Natural killer cell treated with Interleukin-12 subunit alpha and Interleukin-12 subunit beta and Interleukin-15 and Interleukin-18, amount 100 ng/mL, for 72 hours (primary cell): ENCODE results near the gene CDH24. TPM values are rescaled to one million over a fixed set of nuclear protein-coding genes. Genes with fewer than 3 reads are reported as not detected.

Experiments used
- ATAC-seq, 2 donors: fragments of 150-1000 bp; cut with Tn5 transposase in 1 of 2; sonication (Bioruptor Pico), chemical (Tn5 transposase) in 1 of 2; 2 replicates each; pipeline ENCODE4 v1.10.0; 2021
- DNase-seq: peaks from one replicate; pipeline ENCODE4 v3.0.0; 2022; ENCODE audit warnings: low spot score
- H3K27ac Mint-ChIP-seq, 2 donors: 1 replicate in 1 of 2; 2 replicates in 1 of 2; pipeline ENCODE4 v1.8.0; 2022; ENCODE audit warnings: mixed read lengths in 2 of 2, mild to moderate bottlenecking in 1 of 2, moderate library complexity in 1 of 2
- H3K27me3 Mint-ChIP-seq, 2 donors: 1 replicate in 1 of 2; 2 replicates in 1 of 2; pipeline ENCODE4 v1.8.0; 2022; ENCODE audit warnings: mixed read lengths in 2 of 2
- H3K36me3 Mint-ChIP-seq: one replicate; pipeline ENCODE4 v1.8.0; 2022; ENCODE audit warnings: mixed read lengths
- H3K4me1 Mint-ChIP-seq, 2 donors: 1 replicate in 1 of 2; 2 replicates in 1 of 2; pipeline ENCODE4 v1.8.0; 2022; ENCODE audit warnings: low read depth in 2 of 2, mixed read lengths in 2 of 2, mild to moderate bottlenecking in 1 of 2
- H3K4me3 Mint-ChIP-seq: one replicate; pipeline ENCODE4 v1.8.0; 2022; ENCODE audit warnings: mixed read lengths
- H3K9me3 Mint-ChIP-seq: 2 replicates; pipeline ENCODE4 v1.8.0; 2022; ENCODE audit warnings: mixed read lengths
- total RNA-seq, 2 donors: library from RNA; stranded (reverse); gene quantifications; one replicate each; pipeline ENCODE4 v1.2.3, GENCODE V29; 2022

CDH24 gene, protein sequence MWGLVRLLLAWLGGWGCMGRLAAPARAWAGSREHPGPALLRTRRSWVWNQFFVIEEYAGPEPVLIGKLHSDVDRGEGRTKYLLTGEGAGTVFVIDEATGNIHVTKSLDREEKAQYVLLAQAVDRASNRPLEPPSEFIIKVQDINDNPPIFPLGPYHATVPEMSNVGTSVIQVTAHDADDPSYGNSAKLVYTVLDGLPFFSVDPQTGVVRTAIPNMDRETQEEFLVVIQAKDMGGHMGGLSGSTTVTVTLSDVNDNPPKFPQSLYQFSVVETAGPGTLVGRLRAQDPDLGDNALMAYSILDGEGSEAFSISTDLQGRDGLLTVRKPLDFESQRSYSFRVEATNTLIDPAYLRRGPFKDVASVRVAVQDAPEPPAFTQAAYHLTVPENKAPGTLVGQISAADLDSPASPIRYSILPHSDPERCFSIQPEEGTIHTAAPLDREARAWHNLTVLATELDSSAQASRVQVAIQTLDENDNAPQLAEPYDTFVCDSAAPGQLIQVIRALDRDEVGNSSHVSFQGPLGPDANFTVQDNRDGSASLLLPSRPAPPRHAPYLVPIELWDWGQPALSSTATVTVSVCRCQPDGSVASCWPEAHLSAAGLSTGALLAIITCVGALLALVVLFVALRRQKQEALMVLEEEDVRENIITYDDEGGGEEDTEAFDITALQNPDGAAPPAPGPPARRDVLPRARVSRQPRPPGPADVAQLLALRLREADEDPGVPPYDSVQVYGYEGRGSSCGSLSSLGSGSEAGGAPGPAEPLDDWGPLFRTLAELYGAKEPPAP
- 1 to 10 TPM in 1 of 2 donors, under 1 TPM in 1; 0.73 to 1.0 TPM for total RNA-seq

DNA sequence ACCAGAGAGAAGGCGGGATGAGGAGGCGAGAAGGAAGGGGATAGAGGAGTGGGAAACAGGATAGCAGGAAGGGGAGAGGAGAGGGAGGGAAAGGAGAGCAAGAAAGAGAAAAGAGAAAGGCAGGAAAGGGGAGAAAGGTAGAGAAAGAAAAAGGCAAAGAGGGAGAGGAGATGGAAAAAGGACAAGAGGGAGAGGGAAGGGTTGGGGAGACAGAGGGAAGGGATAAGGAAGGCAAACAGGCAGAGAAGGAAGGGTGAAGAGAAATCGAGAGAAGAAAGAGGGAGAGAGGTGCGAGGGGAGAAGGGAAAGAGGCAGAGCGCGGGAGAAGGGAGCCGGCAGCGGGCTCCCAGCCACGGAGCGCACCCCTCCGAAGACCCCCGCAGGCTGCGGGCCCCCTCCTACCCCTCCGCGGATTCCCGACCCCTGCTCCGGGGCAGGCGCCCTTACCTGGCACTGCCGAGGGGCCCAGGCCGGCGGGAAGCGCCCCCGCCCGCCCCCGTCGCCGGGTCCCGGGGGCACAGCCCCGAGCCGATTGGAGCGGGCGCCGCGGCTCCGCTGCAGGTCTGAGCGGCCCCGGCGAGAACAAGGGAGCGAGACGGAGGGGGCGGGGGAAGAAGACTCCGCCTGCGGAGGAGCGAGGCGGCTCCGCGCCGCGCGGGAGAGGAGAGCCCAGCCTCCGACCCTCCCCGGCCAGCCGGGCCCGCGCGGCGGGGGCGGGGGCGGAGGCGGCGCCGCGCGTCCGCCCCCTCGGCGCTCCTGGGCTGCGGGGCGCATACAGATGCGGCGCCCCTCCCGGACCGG is at the start of gene CDH24:
Gene CDH24 (minus strand): TSS at position 565 of the 801 bp plus-strand sequence. CDS start 1,787 bp downstream, outside the sequence.
- H3K27ac Mint-ChIP-seq, result peak within 1 kb of the TSS; percentile 42 to 63
- DNase-seq (peak; percentile 83), ATAC-seq (peak; percentile 87 to 88)
- H3K4me3 Mint-ChIP-seq, result peak within 1 kb of the TSS; percentile 88
- H3K36me3 Mint-ChIP-seq, result peaks cover 6% of the 10 kb centered on the region
- H3K9me3 Mint-ChIP-seq, result no peaks in the 10 kb centered on the region
- H3K4me1 Mint-ChIP-seq, result peaks cover 23 to 24% of the 10 kb centered on the region in 2 donors
- peaks cover 4 to 7% of the 10 kb centered on the region in 2 donors for H3K27me3 Mint-ChIP-seq

DNA sequence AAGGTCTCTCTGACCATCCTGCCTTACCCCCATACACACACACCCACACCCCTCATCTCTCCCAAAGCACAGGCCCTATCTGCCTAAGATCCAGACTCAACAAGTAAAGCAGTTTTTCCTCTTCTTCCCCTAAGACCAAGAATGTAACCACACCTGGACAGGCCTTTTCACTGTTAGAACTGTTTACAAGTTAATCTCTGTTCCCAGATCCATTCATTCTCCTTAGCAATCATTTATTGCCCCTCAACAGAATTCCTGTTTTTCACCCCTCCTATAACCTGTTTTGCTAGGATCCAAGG is 49.4 kb upstream of the CDH24 start:
- Mint-ChIP-seq H3K27me3 (peaks cover 0 to 2% of the 10 kb centered on the region in 2 donors), H3K4me3 (no peak overlapping the region), H3K36me3 (no peaks in the 10 kb centered on the region), H3K27ac (no peak overlapping the region), H3K9me3 (no peaks in the 10 kb centered on the region), H3K4me1 (no peaks in the 10 kb centered on the region)
- ATAC-seq (no peak), DNase-seq (no peak)

GRCh38 chr14:23105348-23105824 is 48.1 kb upstream of the CDH24 start:
- ATAC-seq, result no peak
- Mint-ChIP-seq H3K36me3 (no peaks in the 10 kb centered on the region), H3K4me3 (no peak overlapping the region), H3K4me1 (no peaks in the 10 kb centered on the region), H3K27ac (no peak overlapping the region), H3K9me3 (no peaks in the 10 kb centered on the region), H3K27me3 (peaks cover 0 to 2% of the 10 kb centered on the region in 2 donors)
- DNase-seq, result no peak

- DNase-seq (no peak), ATAC-seq (peak in 1 of 2 donors; percentile 36)
- Mint-ChIP-seq H3K4me3 (no peak within 1 kb of the TSS), H3K27ac (no peak within 1 kb of the TSS), H3K36me3 (no peaks in the 10 kb centered on the region), H3K27me3 (peaks cover 0 to 2% of the 10 kb centered on the region in 2 donors), H3K4me1 (peaks cover 0 to under 1% of the 10 kb centered on the region in 2 donors), H3K9me3 (no peaks in the 10 kb centered on the region)
These were observed 47.4 kb upstream of the CDH24 start, which contains the start of gene CIROP for GRCh38 chr14:23104591-23105347. TSS of gene CIROP (minus strand) at chr14:23104989. CDS start at chr14:23104920, 69 bp downstream.

- H3K4me1 Mint-ChIP-seq, result peaks cover 0 to 3% of the 10 kb centered on the region in 2 donors
- ATAC-seq, result no peak
- H3K27me3 Mint-ChIP-seq, result peaks cover 0 to 2% of the 10 kb centered on the region in 2 donors
- H3K36me3 Mint-ChIP-seq, result no peaks in the 10 kb centered on the region
- H3K27ac Mint-ChIP-seq, result no peak overlapping the region
- no peaks in the 10 kb centered on the region for H3K9me3 Mint-ChIP-seq
- no peak overlapping the region for H3K4me3 Mint-ChIP-seq
- no peak for DNase-seq
These were observed 46.8 kb upstream of the CDH24 start for GRCh38 chr14:23104070-23104590.

DNA sequence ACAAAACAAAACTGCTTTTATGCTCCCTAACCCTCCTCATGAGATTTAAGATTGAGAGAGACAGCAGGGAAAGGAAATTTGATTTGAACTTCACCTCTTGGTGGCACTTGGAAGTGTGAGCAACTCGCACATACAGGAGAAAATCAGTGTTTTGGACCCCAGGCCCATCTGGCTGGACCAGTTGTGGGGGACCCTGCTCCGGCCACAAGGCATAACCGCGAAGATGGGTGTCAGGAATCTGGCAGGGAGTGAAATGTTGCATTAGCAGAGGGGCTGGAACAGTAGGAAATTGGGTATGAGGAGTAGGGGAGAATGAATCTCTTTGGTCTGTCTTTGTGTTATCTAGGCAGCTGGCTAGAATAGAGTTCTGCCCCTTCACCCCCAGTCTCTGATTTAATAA is 46.3 kb upstream of the CDH24 start:
- peaks cover 0 to 2% of the 10 kb centered on the region in 2 donors for H3K27me3 Mint-ChIP-seq
- ATAC-seq (no peak), DNase-seq (no peak)
- H3K27ac Mint-ChIP-seq, result no peak overlapping the region
- H3K36me3 Mint-ChIP-seq, result no peaks in the 10 kb centered on the region
- H3K4me1 Mint-ChIP-seq, result peaks cover 0 to 3% of the 10 kb centered on the region in 2 donors
- no peak overlapping the region for H3K4me3 Mint-ChIP-seq
- no peaks in the 10 kb centered on the region for H3K9me3 Mint-ChIP-seq

GRCh38 chr14:23102801-23103200 is 45.5 kb upstream of the CDH24 start:
- Mint-ChIP-seq H3K4me3 (no peak overlapping the region), H3K9me3 (no peaks in the 10 kb centered on the region), H3K27ac (no peak overlapping the region), H3K4me1 (peaks cover under 1 to 4% of the 10 kb centered on the region in 2 donors), H3K36me3 (no peaks in the 10 kb centered on the region), H3K27me3 (peaks cover 0 to 2% of the 10 kb centered on the region in 2 donors)
- DNase-seq (no peak), ATAC-seq (peak in 1 of 2 donors; percentile 38)

- peaks cover 7 to 11% of the 10 kb centered on the region in 2 donors for H3K4me1 Mint-ChIP-seq
- H3K4me3 Mint-ChIP-seq, result no peak overlapping the region
- no peak overlapping the region for H3K27ac Mint-ChIP-seq
- peaks cover 0 to 2% of the 10 kb centered on the region in 2 donors for H3K27me3 Mint-ChIP-seq
- ATAC-seq, result no peak
- no peaks in the 10 kb centered on the region for H3K9me3 Mint-ChIP-seq
- DNase-seq, result no peak
- H3K36me3 Mint-ChIP-seq, result no peaks in the 10 kb centered on the region
These were observed 44.8 kb upstream of the CDH24 start for GRCh38 chr14:23101986-23102625.

DNA sequence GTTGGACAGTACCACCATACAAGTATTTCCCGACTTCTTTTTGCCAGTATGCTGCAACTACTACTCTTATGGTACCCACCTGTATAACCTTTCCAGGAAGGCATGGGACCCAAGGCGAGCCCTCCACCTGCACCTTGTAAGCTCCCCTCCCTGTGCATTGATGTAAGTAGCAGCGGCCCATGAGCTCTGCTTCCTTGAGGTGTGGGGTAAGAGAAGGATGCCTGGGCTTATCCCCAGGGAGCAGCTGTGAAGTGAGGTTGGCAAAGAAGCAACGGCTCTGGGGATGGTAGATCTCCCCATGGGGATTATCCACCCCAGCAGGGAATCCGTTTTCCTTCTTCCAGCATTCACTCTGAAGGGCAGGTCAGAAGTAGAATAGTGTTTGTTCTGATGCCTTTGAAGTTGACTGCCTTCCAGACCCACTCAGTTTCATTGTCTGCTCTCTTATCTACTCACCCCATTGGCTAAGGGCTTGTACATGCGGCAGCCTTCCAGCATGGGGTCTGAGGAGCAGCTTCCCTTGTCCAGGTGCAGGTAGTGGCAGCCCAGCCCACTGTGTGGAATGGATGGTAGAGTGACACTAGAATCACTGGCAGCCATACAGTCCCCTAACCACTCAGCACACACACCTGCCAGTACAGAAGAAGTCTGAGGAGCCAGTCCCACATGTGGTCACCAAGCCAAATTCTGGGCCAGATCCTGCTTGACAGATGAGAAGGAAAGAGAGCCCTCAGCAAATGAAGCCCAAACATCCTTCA is 44.1 kb upstream of the CDH24 start:
- Mint-ChIP-seq H3K27ac (no peak overlapping the region), H3K4me3 (no peak overlapping the region), H3K27me3 (peaks cover 0 to 2% of the 10 kb centered on the region in 2 donors), H3K4me1 (peaks cover 14 to 18% of the 10 kb centered on the region in 2 donors), H3K36me3 (no peaks in the 10 kb centered on the region), H3K9me3 (no peaks in the 10 kb centered on the region)
- ATAC-seq (no peak), DNase-seq (no peak)

GRCh38 chr14:23099212-23099861 is 42.0 kb upstream of the CDH24 start:
- Mint-ChIP-seq H3K27ac (no peak overlapping the region), H3K36me3 (no peaks in the 10 kb centered on the region), H3K27me3 (no peaks in the 10 kb centered on the region), H3K4me3 (no peak overlapping the region), H3K9me3 (no peaks in the 10 kb centered on the region), H3K4me1 (peaks cover 16 to 18% of the 10 kb centered on the region in 2 donors)
- ATAC-seq (no peak), DNase-seq (no peak)

DNA sequence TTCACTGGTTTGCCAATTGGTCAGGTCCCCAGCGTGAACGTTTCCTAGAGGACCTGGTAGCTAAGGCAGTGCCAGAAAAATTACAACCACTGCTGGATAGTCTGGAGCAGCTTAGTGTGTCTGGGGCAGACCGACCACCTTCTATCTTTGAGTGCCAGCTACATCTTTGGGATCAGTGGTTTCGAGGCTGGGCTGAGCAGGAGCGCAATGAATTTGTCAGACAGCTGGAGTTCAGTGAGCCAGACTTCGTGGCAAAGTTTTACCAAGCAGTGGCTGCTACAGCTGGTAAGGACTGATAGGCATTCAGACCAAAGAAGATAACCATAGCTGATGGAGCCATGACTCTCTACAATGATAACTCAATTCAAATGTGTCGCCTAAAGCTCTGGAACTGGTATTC is 40.5 kb upstream of the CDH24 start:
- Mint-ChIP-seq H3K4me3 (no peak overlapping the region), H3K27ac (no peak overlapping the region), H3K27me3 (no peaks in the 10 kb centered on the region)

More for the DNA sequence above, 40.5 kb upstream of the CDH24 start:
- Mint-ChIP-seq H3K36me3 (no peaks in the 10 kb centered on the region), H3K9me3 (no peaks in the 10 kb centered on the region), H3K4me1 (peaks cover 16 to 25% of the 10 kb centered on the region in 2 donors)
- ATAC-seq (no peak), DNase-seq (no peak)
